WTC11 (cell line): ENCODE results near the gene PARL. TPM values are rescaled to one million over a fixed set of nuclear protein-coding genes. Genes with fewer than 3 reads are reported as not detected.

Experiments used
- ATAC-seq: fragments of 200-7000 bp; cut with Tn5 transposase; 2 replicates; pipeline ENCODE4 v1.10.0; 2021; ENCODE audit warnings: mild to moderate bottlenecking, moderate library complexity
- CTCF ChIA-PET: fragments of 300-600 bp; sonication (Branson Sonifier 250); formaldehyde crosslinking; loops from one replicate; lab custom pipeline; 2021; ENCODE audit warnings: antibody characterized with exemption; lab: Charles Lee
- POLR2A ChIA-PET: fragments of 350-600 bp; sonication (Branson Sonifier 250); formaldehyde crosslinking; loops from one replicate; lab custom pipeline; 2021; ENCODE audit warnings: antibody characterized with exemption; lab: Charles Lee
- DNase-seq: peaks from one replicate; pipeline ENCODE4 v3.0.0; 2021; ENCODE audit warnings: low spot score
- H3K27ac Mint-ChIP-seq: 2 replicates; pipeline ENCODE4 v1.8.0; 2021; ENCODE audit warnings: mixed read lengths
- H3K27me3 Mint-ChIP-seq: 2 replicates; pipeline ENCODE4 v1.8.0; 2021; ENCODE audit warnings: low read depth, mild to moderate bottlenecking, moderate library complexity, mixed read lengths
- H3K36me3 Mint-ChIP-seq: 2 replicates; pipeline ENCODE4 v1.8.0; 2021; ENCODE audit warnings: mixed read lengths
- H3K4me1 Mint-ChIP-seq: 2 replicates; pipeline ENCODE4 v1.8.0; 2022; ENCODE audit warnings: mixed read lengths
- H3K4me3 Mint-ChIP-seq: 2 replicates; pipeline ENCODE4 v1.8.0; 2021; ENCODE audit warnings: mild to moderate bottlenecking, moderate library complexity, mixed read lengths
- H3K9me3 Mint-ChIP-seq: 2 replicates; pipeline ENCODE4 v1.8.0; 2021; ENCODE audit warnings: mixed read lengths
- ATF1 ChIP-seq: sonication (generic); formaldehyde crosslinking; IDR thresholded peaks from 2 replicates; pipeline ENCODE4 v1.8.1; 2023; ENCODE audit warnings: mild to moderate bottlenecking, moderate library complexity, missing genetic modification reagents
- CREM ChIP-seq: sonication (generic); formaldehyde crosslinking; IDR thresholded peaks from 2 replicates; pipeline ENCODE4 v1.8.1; 2022; ENCODE audit warnings: mild to moderate bottlenecking, missing genetic modification reagents, moderate library complexity
- E2F4 ChIP-seq: sonication (generic); formaldehyde crosslinking; IDR thresholded peaks from 2 replicates; pipeline ENCODE4 v1.8.1; 2022; ENCODE audit warnings: low read depth, mild to moderate bottlenecking, moderate library complexity, missing genetic modification reagents, borderline replicate concordance
- JAZF1 ChIP-seq: fragments of 250-450 bp; sonication (Bioruptor Pico); IDR thresholded peaks from 2 replicates; pipeline ENCODE4 v1.9.0; 2021; ENCODE audit warnings: moderate library complexity, mild to moderate bottlenecking, inconsistent platforms
- NFE2L1 ChIP-seq: sonication (generic); formaldehyde crosslinking; IDR thresholded peaks from 2 replicates; pipeline ENCODE4 v1.8.1; 2023; ENCODE audit warnings: missing genetic modification reagents
- PRDM15 ChIP-seq: sonication (generic); formaldehyde crosslinking; IDR thresholded peaks from 2 replicates; pipeline ENCODE4 v1.8.0; 2022; ENCODE audit warnings: missing genetic modification reagents
- SP1 ChIP-seq: sonication (generic); formaldehyde crosslinking; conservative IDR thresholded peaks from 2 replicates; pipeline ENCODE4 v1.8.1; 2022; ENCODE audit warnings: missing genetic modification reagents
- TEAD1 ChIP-seq: sonication (generic); formaldehyde crosslinking; IDR thresholded peaks from 2 replicates; pipeline ENCODE4 v1.8.0; 2022; ENCODE audit warnings: mild to moderate bottlenecking, missing genetic modification reagents
- ZNF512 ChIP-seq: sonication (generic); formaldehyde crosslinking; IDR thresholded peaks from 2 replicates; pipeline ENCODE4 v1.8.1; 2022; ENCODE audit warnings: missing genetic modification reagents, borderline replicate concordance
- total RNA-seq: library from RNA; stranded (reverse); gene quantifications from 3 replicates; pipeline ENCODE4 v1.2.3, GENCODE V29; 2021
- TF ChIP-seq, protein P1 (sequence below): sonication (generic); formaldehyde crosslinking; IDR thresholded peaks from 2 replicates; pipeline ENCODE4 v1.8.0; 2023; ENCODE audit warnings: missing genetic modification reagents, mild to moderate bottlenecking, borderline replicate concordance
- TF ChIP-seq, protein P2 (sequence below): sonication (generic); formaldehyde crosslinking; conservative IDR thresholded peaks from 2 replicates; pipeline ENCODE4 v1.8.1; 2023; ENCODE audit warnings: mild to moderate bottlenecking, low read depth, missing genetic modification reagents, moderate library complexity
- TF ChIP-seq, protein P3 (sequence below): sonication (generic); formaldehyde crosslinking; IDR thresholded peaks from 2 replicates; pipeline ENCODE4 v1.8.0; 2023; ENCODE audit warnings: mild to moderate bottlenecking, missing genetic modification reagents
- TF ChIP-seq, protein P4 (sequence below): fragments of 200-600 bp; IDR thresholded peaks from 2 replicates; pipeline ENCODE4 v1.8.0; 2022; ENCODE audit warnings: antibody characterized with exemption
- TF ChIP-seq, protein P5 (sequence below): sonication (generic); formaldehyde crosslinking; IDR thresholded peaks from 2 replicates; pipeline ENCODE4 v1.8.1; 2023; ENCODE audit warnings: mild to moderate bottlenecking, missing genetic modification reagents

PARL gene
- total RNA-seq, 1 experiment from 2014 or later: 93.5 TPM

- no peak for TF ChIP-seq ZNF512 (CRISPR knock-in tag)
- TF ChIP-seq, protein P1, sequence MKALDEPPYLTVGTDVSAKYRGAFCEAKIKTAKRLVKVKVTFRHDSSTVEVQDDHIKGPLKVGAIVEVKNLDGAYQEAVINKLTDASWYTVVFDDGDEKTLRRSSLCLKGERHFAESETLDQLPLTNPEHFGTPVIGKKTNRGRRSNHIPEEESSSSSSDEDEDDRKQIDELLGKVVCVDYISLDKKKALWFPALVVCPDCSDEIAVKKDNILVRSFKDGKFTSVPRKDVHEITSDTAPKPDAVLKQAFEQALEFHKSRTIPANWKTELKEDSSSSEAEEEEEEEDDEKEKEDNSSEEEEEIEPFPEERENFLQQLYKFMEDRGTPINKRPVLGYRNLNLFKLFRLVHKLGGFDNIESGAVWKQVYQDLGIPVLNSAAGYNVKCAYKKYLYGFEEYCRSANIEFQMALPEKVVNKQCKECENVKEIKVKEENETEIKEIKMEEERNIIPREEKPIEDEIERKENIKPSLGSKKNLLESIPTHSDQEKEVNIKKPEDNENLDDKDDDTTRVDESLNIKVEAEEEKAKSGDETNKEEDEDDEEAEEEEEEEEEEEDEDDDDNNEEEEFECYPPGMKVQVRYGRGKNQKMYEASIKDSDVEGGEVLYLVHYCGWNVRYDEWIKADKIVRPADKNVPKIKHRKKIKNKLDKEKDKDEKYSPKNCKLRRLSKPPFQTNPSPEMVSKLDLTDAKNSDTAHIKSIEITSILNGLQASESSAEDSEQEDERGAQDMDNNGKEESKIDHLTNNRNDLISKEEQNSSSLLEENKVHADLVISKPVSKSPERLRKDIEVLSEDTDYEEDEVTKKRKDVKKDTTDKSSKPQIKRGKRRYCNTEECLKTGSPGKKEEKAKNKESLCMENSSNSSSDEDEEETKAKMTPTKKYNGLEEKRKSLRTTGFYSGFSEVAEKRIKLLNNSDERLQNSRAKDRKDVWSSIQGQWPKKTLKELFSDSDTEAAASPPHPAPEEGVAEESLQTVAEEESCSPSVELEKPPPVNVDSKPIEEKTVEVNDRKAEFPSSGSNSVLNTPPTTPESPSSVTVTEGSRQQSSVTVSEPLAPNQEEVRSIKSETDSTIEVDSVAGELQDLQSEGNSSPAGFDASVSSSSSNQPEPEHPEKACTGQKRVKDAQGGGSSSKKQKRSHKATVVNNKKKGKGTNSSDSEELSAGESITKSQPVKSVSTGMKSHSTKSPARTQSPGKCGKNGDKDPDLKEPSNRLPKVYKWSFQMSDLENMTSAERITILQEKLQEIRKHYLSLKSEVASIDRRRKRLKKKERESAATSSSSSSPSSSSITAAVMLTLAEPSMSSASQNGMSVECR (CRISPR knock-in tag): no peak
- TF ChIP-seq CREM: no peak
- no peak for TF ChIP-seq TEAD1 (CRISPR knock-in tag)
- TF ChIP-seq ATF1: no peak
- TF ChIP-seq JAZF1 (CRISPR knock-in tag): no peak
- no peak for TF ChIP-seq PRDM15 (CRISPR knock-in tag)
- TF ChIP-seq, protein P2, sequence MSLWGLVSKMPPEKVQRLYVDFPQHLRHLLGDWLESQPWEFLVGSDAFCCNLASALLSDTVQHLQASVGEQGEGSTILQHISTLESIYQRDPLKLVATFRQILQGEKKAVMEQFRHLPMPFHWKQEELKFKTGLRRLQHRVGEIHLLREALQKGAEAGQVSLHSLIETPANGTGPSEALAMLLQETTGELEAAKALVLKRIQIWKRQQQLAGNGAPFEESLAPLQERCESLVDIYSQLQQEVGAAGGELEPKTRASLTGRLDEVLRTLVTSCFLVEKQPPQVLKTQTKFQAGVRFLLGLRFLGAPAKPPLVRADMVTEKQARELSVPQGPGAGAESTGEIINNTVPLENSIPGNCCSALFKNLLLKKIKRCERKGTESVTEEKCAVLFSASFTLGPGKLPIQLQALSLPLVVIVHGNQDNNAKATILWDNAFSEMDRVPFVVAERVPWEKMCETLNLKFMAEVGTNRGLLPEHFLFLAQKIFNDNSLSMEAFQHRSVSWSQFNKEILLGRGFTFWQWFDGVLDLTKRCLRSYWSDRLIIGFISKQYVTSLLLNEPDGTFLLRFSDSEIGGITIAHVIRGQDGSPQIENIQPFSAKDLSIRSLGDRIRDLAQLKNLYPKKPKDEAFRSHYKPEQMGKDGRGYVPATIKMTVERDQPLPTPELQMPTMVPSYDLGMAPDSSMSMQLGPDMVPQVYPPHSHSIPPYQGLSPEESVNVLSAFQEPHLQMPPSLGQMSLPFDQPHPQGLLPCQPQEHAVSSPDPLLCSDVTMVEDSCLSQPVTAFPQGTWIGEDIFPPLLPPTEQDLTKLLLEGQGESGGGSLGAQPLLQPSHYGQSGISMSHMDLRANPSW: no peak
These were observed 42.4 kb upstream of the PARL start (continued) for GRCh38 chr3:183927059-183927458.

- Mint-ChIP-seq H3K27ac (no peak overlapping the region), H3K4me1 (no peaks in the 10 kb centered on the region), H3K36me3 (peaks cover 34% of the 10 kb centered on the region), H3K27me3 (no peaks in the 10 kb centered on the region), H3K9me3 (no peaks in the 10 kb centered on the region), H3K4me3 (no peak overlapping the region)
- DNase-seq: no peak
- ChIA-PET POLR2A (no interaction called here), CTCF (no interaction called here)
- ATAC-seq: no peak
- TF ChIP-seq, protein P3, sequence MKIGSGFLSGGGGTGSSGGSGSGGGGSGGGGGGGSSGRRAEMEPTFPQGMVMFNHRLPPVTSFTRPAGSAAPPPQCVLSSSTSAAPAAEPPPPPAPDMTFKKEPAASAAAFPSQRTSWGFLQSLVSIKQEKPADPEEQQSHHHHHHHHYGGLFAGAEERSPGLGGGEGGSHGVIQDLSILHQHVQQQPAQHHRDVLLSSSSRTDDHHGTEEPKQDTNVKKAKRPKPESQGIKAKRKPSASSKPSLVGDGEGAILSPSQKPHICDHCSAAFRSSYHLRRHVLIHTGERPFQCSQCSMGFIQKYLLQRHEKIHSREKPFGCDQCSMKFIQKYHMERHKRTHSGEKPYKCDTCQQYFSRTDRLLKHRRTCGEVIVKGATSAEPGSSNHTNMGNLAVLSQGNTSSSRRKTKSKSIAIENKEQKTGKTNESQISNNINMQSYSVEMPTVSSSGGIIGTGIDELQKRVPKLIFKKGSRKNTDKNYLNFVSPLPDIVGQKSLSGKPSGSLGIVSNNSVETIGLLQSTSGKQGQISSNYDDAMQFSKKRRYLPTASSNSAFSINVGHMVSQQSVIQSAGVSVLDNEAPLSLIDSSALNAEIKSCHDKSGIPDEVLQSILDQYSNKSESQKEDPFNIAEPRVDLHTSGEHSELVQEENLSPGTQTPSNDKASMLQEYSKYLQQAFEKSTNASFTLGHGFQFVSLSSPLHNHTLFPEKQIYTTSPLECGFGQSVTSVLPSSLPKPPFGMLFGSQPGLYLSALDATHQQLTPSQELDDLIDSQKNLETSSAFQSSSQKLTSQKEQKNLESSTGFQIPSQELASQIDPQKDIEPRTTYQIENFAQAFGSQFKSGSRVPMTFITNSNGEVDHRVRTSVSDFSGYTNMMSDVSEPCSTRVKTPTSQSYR (CRISPR knock-in tag): no peak
- TF ChIP-seq NFE2L1 (CRISPR knock-in tag): no peak
- TF ChIP-seq, protein P4, sequence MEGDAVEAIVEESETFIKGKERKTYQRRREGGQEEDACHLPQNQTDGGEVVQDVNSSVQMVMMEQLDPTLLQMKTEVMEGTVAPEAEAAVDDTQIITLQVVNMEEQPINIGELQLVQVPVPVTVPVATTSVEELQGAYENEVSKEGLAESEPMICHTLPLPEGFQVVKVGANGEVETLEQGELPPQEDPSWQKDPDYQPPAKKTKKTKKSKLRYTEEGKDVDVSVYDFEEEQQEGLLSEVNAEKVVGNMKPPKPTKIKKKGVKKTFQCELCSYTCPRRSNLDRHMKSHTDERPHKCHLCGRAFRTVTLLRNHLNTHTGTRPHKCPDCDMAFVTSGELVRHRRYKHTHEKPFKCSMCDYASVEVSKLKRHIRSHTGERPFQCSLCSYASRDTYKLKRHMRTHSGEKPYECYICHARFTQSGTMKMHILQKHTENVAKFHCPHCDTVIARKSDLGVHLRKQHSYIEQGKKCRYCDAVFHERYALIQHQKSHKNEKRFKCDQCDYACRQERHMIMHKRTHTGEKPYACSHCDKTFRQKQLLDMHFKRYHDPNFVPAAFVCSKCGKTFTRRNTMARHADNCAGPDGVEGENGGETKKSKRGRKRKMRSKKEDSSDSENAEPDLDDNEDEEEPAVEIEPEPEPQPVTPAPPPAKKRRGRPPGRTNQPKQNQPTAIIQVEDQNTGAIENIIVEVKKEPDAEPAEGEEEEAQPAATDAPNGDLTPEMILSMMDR: no peak
- TF ChIP-seq, protein P5, sequence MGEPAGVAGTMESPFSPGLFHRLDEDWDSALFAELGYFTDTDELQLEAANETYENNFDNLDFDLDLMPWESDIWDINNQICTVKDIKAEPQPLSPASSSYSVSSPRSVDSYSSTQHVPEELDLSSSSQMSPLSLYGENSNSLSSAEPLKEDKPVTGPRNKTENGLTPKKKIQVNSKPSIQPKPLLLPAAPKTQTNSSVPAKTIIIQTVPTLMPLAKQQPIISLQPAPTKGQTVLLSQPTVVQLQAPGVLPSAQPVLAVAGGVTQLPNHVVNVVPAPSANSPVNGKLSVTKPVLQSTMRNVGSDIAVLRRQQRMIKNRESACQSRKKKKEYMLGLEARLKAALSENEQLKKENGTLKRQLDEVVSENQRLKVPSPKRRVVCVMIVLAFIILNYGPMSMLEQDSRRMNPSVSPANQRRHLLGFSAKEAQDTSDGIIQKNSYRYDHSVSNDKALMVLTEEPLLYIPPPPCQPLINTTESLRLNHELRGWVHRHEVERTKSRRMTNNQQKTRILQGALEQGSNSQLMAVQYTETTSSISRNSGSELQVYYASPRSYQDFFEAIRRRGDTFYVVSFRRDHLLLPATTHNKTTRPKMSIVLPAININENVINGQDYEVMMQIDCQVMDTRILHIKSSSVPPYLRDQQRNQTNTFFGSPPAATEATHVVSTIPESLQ (CRISPR knock-in tag): no peak
- no peak for TF ChIP-seq E2F4
- no peak for TF ChIP-seq SP1 (CRISPR knock-in tag)
These were observed 40.3 kb upstream of the PARL start for GRCh38 chr3:183924956-183925355.
